ENCODE measurements around the gene LRP1B.
A peak's percentile ranks its signal among the peaks of the same experiment; 100 is the strongest.

Gene LRP1B

DNA sequence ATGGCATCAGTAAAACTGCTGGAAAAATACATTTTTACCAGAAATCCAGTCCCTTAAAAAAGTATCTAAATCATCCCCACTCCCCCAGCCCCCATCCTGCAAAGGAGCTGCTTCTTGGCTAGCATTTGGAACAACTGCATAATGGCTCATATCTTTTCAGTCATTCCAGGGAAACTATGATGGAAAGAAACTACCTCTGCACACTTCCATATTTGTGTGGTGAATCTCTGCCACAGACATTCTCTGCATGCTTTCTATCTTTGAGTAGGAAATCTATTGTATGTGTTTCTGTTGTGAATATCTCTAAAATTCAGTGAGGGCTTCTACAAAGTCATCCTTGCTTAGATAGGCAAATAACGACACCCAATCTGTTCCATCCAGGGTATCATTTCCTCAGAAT, 632.3 kb downstream of the LRP1B start:
- DNase-seq: no peak

DNA sequence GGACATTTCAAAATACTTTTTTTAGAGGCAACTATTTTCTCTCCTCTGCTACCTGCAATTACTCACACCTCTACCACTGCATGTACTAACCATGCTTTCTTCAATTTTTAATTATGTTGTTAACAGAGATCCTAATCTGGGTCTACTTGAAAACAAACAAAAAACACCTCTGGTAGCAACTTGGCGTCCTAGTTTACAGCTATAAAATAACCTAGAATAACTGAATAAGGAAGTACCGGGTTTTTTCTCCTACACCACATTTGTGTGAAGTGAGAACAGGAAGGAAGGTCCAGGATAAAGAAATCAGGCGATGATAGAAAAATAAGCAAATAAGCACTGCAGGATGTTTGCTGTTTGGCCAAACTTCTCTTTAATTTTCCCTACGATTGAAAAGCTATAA, 633.5 kb downstream of the LRP1B start:
- DNase-seq: no peak

DNA sequence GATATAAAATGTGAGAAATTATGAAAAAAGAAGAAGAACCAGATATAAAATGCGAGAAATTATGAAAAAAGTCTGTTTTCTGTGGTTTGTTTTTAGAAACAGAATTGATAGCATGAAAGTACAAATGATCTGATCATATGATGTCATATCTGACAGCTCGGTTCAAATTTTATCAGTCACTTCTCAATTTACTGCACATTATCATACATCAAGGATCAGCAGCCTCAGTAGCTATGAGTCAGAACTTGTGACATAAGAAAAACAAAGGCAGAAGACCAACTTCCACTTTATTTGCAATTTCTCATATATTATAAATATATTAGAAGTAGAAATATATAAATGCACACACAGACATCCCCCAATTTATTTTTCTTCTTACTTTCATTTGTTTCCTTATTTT, 634.0 kb downstream of the LRP1B start:
- DNase-seq: no peak

- no peak for DNase-seq
Observed at GRCh38 chr2:141493936-141494335, 636.9 kb downstream of the LRP1B start.

DNA sequence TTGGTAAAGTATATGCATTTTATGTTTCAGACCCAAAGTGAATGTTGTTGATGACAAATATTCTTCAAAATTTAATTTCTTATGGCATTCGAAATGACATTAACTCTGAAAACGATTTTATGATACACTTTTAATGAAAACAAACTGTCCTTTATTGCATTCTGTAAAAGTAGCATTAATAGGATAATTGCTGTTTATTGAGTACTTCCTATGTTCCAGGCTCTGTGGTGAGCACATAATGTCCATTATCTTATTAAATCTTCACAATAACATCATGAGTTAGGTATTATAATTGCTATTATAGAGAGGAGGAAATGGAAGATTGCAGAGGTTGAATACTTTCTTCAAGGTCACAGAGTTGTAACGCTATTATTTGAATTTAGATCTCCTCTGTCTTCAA, 638.0 kb downstream of the LRP1B start:
- DNase-seq: no peak

DNA sequence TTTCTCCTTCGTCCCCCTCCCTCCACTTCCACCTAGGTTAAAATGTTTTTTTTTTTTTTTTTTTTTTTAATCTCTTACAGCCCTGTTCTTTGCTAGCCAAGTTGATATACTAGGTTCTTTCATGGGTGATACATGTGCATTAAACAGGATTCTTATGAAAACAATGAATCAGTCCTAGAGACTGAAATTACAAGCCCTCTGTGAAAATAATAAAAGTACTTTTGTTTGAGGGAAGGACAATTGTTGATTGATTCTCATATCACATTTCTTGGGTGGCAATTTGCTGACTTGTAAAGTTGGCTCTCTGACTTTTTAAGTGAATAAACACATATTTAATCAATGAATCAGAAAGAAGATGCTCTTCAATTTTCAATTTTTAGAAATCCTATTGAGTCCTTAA, 639.9 kb downstream of the LRP1B start:
- DNase-seq: no peak

GRCh38 chr2:141482697-141483096, 648.1 kb downstream of the LRP1B start:
- DNase-seq: no peak

- no peak for DNase-seq
Observed at GRCh38 chr2:141475801-141476200, 655.0 kb downstream of the LRP1B start.

GRCh38 chr2:141468761-141469160, 662.1 kb downstream of the LRP1B start:
- DNase-seq: no peak

GRCh38 chr2:141467331-141467730, 663.5 kb downstream of the LRP1B start:
- no peak for DNase-seq

DNA sequence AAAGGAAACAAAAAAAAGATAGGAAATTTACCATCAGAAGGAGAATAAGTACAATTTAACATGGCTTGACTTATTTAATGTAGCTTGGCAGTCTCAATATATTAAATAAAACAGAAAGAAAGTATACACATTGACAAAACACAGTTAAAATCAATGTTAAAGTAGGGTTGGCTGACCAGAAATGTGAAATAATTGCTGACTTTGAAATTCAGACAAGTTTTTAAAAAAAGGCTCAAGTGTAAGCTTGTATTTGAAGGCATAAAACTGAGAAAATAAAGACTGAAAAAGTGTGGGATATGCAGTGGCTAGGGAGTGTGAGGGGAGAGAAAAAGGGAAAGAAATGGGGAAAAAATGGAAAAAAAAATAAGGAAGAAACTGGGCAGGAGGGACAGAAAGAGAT, 665.8 kb downstream of the LRP1B start:
- DNase-seq: no peak

GRCh38 chr2:141458351-141458750, 672.5 kb downstream of the LRP1B start:
- no peak for DNase-seq

GRCh38 chr2:141455877-141456276, 674.9 kb downstream of the LRP1B start:
- peak in 3 of 6 experiments; percentile 14 to 43 (median 32) for DNase-seq

DNA sequence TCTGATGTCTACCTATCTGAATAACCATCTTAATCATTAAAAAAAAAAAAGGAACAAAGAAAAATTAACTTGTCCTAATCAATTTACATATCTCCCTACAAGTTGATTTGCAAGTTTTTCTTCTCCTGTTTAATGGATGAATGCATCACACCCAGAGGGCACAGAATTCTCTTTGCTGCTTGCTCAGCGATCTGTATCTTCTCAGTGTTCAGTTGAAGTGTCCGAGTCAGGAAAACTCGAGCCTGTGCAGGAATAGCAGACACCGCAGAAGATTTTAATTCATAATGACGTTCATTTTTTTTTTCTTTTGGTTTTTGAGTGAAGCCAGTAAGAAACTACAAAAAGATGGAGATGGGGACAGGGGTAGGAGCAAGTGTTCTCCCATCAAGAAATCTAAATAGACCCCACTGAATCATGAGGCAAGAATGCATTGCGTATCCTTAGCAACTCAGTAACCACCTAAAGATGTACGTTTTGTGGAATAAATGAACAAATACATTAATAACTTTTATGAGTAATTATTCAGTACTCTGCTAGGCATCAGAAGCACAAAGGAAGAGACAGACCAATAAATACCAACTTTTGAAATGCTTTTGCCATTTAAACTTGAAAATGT, 675.5 kb downstream of the LRP1B start:
- DNase-seq: no peak

DNA sequence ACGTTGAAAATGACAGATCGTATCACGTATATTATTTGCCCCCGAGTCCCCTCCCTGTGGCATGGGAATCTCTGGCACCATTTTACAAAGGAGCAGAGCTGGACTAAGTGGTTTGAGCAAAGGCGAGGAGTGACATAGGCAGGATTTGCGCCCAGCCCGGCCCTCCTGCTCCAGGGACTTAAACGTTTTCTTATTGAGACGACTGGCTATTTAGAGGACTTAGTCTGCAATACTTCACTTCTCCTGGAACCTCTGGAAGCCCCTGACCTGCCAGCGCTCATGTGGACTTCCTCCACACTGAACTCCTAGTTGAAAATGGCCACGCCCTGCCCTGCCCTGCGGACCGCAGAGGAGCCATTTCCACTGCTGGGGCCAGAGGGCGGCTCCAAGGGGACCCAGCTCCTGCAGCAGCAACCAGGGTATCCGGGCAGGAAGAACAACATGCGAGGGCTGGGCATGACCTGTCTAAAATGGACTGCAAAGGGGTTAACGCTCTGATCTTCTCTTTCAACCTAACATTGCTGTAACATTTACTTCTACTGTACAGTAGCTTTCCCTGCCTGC, 690.7 kb downstream of the LRP1B start:
- DNase-seq: no peak

DNA sequence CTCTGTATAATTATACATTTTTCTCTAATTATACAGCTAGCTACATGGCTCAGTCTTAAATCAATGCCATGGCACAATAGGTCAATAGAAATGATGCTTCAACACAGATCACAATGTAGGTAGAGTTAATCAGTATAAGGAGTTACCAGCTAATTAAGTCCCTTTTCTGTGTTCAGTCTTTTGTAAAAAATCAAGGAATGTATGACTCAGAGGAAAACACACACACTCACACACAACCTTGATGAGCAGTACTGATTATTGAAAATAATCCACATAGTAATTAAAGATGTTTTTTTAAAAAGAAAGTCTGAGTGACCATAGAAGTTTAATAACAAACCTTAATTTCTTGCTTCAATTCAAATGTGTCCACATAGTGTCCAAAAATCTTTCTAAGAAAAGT, 691.3 kb downstream of the LRP1B start:
- no peak for DNase-seq

- no peak for DNase-seq
Observed at GRCh38 chr2:141438536-141438935, 692.3 kb downstream of the LRP1B start.

DNA sequence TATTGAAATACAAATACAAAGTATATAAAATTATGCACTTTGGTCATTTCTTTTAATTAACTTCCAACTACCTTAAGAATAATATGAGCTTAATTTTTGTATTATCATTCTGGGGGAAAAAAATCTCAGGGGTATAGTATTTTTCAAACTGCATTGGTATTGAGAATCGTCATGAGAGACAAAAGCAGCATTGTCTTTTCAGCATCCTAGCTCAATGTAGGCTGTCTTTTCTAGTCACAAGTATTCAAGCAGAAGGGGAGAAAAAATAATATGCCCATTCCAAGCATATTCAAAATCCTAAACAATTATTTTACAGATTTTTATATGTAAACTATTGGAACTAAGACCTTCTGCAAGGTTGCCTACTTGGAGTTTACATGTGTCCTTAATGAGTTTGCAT, 693.3 kb downstream of the LRP1B start:
- no peak for DNase-seq

DNA sequence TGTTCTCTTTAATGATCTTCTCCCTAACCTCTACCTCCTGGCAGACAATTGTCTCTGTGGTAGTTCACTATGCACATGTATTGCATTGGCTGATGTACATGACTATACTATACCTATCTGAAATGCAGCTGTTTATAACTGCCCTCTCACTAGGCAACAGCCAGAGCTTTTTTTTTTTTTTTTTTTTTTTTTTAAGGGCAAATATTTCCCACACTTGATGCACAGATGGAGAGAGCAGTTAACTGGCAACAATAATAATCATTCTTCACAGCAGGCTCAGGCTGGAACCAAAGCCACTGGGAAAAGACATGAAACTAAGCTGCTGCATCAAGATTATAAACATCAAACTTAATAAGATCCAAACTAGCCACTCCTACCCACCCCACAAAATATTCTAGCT, 707.7 kb downstream of the LRP1B start:
- no peak for DNase-seq

GRCh38 chr2:141417246-141417797, 713.5 kb downstream of the LRP1B start:
- DNase-seq: no peak

DNA sequence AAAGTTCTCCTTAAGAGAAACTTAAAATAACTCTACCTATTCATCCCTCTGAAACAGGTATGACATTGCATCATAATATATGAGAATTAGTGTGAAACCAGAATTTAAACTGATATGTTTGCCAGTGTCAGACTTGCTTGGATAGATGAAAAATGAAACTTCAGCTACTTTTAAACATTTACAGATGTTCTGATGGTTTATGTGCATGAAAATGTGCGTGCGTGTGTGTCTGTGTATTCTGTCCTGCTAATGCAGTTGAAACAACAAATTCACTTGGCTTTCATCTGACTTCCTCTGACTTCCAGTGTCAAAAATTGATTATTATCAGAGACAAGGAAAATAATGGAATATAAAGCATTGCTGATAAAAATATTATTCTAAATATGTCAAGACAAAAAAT, 719.4 kb downstream of the LRP1B start:
- DNase-seq: no peak

DNA sequence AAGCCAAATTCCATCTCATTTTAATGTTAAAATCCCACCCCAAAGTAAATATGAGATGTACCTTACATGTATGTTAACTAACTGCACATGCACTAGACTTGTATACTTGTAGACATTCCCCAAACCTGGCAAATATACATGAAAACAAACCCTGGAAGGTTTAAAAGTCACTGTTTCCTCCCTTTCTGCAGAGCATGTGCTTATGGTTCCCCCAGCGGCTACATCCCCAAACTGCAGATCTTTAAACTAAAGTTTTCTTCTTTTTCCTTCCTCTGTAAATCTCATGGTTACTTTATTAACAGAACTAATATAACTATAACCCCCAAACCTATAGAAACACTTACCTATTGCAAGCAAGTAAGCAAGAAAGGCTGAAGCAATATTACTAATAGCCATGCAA, 731.5 kb downstream of the LRP1B start:
- DNase-seq: no peak

- DNase-seq: no peak
Observed at GRCh38 chr2:141393214-141393545, 737.6 kb downstream of the LRP1B start.

DNA sequence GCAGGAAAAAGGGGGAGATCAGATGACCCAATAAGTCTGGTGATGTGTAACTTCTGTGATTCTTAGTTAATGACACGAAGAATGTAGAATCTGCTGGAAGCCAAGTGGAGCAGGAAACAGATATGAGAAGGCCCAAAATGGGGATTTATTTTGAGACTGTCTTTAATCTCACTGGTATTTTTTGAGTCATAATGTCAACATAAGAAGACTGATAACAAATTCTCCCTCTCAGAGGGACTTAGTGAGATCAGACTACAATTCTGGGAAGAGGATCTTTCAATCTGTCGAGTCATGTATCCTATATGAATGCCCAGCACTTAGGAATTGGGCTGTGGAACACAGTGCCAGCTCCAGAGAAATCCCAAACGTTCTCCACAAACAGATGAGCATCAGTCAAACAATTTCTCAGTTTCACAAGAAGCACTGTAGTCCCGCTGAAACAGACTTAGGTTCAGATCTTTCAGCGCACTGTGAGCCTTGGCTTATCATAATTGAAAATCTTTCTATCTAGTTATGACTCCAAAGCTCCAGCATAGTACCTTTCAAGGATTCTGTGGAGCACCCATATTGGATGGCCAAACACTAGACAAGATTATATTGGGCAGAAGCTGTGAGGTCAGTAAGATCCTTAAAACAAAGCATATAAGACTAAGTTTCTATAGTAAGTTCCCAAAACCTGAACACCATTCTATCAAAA, 738.2 kb downstream of the LRP1B start:
- DNase-seq: no peak

DNA sequence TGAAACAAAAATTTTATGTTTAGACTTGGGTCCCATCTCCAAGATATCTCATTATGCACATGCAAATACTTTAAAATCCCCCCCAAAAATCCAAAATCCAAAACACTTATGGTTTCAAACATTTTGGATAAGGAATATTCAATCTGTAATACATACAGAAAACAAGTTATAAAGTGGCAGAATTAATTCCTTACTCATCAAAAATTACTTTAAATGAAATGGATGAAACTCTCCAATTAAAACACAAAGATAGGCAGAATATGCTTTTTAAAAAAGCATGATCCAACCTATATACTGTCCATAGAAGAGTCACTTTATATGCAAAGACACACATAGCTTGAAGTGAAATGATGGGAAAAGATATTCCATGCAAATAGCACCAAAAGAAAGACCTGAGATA, 744.6 kb downstream of the LRP1B start:
- DNase-seq: no peak

Data from stimulated activated naive CD4-positive, alpha-beta T cell (primary cell).